GM21717 (cell line): Measurements from ENCODE around the gene IDH3A.

Experiments used
- ATAC-seq: cut with Tn5 transposase; IDR thresholded peaks from one replicate; pipeline ENCODE4 v1.9.1; 2021; ENCODE audit warnings: mild to moderate bottlenecking, moderate library complexity; ENCODE audit not compliant: unreplicated experiment

The IDH3A gene

GRCh38 chr15:78149068-78149804, at the start of gene IDH3A:
Gene IDH3A (plus strand): TSS chr15:78149362. CDS start chr15:78149404, 42 bp downstream.
- peak; percentile 76 for ATAC-seq

DNA sequence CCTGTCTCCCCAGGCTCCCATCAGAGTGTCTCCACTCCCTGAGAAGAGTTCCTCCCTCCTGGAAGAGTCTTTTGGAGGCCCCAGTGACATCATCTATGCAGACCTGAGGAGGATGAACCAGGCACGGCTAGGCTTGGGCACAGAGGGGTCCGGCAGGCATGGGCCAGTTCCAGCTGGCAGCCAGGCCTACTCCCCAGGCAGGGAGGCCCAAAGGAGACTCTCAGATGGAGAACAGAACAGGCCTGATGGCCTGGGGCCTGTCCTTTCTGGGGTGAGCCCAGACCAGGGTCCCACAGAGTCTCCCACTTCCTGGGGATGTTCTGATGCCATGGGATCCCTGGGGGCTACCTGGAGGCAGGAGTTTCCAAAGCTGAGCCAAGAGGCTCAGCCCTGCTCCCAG, 48.3 kb upstream of the IDH3A start:
- ATAC-seq, result no peak

GRCh38 chr15:78101423-78102105, 47.6 kb upstream of the IDH3A start:
- ATAC-seq, result no peak

DNA sequence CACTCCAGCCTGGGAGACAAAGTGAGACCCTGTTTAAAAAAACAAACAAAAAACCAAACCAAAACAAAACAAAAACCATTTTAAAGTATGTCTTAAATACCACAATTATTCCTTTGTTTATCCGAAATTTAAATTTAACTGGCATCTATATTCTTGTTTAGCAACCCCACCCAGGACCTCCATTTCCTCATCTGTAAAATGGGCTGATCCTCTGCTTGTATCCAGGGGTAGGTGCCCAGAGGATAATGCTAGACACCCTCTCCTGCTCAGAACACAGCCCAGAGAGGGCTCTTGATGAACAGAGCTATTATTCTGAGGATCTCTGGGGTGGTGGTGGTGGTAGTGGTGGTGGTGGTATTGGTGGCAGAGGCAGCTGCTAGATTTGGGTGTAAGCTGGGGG, 47.0 kb upstream of the IDH3A start:
- ATAC-seq, result no peak

- ATAC-seq, result no peak
Observed at GRCh38 chr15:78102741-78103140, 46.4 kb upstream of the IDH3A start.

DNA sequence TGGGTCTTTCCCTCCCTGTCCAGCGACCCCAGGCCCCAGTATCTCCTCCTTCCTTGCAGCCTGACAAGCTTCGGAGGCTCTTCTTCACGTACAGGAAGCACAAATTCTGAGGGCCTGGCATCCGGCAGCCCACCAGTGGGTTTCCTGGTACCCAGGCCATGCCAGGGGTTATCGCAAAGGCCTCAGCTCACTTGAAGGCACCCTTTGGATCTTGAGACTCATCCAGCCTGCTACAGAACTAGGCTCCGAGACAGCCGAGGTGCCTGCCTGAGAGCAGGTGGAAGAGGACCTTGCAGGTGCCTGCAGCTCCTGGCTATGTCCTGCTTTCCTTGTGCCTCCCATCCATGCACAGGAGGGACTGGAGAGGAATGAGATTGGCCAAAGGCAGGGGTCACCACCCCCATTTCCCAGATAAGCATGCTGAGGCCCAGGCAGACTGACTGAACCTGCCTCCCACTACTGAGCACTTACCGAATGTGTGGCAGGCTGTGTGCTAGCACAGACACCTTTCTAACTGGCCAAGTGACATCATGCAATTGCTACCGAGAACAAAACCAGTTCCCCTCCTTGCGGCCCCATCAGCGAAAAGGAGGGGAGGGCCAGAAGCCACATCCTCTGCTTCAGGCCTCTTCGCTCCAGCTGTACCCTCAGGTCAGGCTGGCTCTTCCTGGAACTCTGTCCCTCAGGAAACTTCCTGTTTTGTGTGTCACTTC, 45.6 kb upstream of the IDH3A start:
- peak; percentile 69 for ATAC-seq

- no peak for ATAC-seq
Observed at GRCh38 chr15:78104119-78104479, 45.1 kb upstream of the IDH3A start.

DNA sequence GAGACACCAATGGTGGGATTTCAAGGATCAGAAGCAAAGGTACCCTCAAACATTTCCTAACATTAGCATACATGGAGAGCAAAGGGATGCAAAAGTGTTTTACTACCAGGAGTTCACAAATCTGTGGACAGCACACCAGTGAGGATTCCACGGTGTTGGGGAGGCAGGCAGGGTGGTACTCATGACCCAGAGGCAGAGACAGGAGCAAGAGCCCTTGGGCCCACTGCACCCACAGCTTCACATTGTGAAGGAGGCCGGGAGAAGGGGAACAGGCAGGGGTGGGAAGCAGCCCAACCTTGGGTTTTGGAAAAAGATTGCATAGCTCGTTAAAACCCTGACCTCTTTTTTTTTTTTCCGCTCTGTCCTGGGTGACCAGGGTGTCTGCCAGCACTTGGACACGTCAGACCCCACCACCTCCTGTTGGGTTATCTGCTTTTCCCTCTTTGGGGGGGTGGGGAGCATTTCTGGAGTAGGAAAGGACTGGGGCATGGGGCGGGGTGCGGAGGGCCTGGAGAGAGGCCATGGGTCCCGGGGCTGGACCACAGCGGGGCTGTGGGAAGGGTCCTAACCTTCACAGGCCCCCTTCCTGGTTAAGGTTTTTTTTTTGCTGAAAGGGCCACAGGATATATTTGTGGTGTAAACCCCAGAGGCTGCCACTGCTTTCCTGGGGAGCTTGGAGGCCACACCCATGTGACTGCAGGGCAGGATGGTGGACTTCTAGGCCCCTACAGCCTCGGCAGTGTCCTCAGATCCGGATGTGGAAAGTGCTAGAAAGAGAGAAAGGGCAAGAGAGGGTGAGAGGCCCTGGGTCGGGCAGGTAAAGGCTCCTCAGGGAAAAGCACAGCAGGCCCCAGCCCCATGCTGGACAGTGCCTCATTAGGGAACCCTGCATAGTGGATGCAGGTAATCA, 44.3 kb upstream of the IDH3A start:
- ATAC-seq, result no peak

DNA sequence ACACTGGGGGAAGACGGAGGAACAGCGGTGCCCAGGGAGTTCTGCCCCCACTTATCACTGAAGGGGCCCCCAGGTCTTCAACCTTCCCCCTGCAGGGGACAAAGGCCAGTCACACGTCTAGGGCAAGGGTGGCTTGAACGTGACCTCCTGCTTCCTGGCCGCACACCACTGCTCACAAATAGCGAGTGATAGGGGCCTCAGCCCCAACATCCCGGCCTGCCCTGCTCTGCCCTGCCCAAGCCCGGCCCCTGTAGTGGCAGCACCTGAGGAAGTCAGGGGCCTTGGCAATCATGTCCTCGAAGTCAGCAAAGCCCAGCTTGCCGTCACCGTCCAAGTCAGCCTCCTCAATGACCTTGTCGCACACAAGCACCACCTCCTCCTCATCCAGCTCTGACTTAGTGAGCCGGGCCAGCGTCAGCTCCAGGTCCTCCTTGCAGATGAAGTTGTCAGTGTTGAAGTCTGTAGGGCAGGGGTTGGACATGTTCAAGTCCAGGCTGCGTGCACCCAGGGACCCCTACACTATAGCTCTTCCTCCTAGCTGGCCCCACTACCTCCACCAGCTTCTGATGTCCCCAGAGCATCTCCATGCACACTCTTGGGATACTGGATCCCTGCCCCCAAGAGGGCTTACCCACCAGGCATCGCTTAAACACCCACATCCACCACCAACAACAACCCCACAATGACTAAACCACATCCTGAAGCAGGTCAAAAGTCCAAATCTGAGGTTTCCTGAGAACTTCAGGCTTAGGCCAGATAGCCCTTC, 43.5 kb upstream of the IDH3A start:
- no peak for ATAC-seq

GRCh38 chr15:78107471-78107870, 41.7 kb upstream of the IDH3A start:
- no peak for ATAC-seq

DNA sequence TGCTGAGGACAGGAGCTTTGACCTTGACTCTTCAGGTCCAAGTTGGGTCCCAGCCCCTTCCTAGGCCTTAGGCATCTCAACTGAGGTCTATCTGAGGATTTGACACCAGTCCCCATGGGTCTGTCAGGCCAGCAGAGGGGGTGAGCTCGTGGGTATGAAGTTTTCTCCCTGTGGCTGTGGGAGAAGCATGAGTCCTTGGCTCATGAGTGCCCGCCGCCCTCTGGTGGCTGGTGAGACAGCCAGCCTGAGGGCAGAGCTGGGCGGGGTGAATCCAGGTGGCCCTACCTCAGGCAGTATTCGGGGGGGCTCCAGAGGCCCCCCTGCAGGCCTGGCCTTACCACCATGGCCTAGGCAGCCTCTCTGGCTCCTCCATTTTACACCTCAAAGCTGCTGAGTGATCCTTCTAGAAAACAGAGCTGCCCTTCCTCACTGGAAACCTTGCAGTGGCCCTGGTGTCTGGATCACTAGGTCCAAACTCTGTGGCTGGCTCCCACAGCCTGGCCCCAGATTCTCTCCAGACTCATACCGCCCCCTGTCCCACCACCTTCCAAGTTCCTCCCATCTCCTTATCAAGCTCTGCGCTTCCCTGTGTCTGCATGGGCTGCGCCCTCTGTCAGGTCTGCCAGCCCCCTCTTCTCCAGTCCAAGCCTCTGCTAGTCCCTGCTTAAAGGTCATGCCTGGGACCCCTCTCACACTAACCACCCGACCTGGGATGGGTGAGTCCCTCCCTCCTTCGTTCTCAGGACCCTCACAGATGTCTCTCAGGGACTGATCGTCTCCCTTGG, 40.7 kb upstream of the IDH3A start:
- no peak for ATAC-seq

GRCh38 chr15:78109156-78109555, 40.0 kb upstream of the IDH3A start:
- ATAC-seq, result no peak

- no peak for ATAC-seq
Observed at GRCh38 chr15:78110096-78110495, 39.1 kb upstream of the IDH3A start.

DNA sequence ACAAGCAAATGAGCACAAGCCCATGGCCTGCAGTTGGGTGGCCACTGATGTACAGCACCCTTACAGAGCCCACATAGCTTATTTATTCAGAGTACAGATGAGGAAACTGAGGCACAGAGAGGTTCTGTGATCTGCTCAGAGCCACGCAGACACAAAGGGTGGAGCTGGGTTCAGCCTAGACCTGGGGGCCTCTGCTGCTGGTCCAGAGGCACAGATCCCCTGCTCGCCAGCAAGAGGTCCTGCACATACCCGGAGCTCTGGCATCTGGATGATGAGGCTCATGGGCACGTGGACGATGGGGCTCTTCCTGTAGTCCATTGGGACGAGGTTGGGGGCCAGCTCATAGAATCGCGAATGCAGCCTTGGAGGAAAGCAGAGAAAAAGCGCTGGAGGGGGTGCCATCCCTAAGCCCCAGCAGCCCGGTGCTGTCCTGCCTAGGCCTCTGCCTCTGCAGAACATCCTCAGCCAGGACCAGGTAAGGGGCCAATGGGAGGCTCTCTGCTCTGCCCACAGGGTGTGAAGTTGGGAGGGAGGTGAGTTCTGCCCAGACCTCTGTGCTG, 38.2 kb upstream of the IDH3A start:
- ATAC-seq, result no peak

DNA sequence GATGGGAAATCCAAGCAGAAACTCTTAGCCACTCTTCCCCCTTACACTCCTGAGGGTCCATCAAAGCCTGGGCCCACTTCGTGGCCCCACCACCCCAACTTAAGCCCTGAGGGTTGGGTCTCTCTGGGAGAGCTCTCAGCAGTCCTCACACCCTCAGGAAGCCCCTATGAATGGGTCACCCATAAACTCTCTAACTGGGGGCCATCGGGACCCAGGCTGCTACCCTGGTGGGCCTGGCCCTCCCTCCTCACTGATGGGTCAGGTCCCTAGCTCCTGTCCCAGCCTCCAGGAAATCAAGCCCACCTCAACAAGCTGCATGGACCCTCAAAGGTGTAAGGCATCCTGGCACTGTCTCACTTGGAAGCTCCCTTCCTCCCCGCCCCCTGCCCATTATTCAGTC, 37.4 kb upstream of the IDH3A start:
- no peak for ATAC-seq

DNA sequence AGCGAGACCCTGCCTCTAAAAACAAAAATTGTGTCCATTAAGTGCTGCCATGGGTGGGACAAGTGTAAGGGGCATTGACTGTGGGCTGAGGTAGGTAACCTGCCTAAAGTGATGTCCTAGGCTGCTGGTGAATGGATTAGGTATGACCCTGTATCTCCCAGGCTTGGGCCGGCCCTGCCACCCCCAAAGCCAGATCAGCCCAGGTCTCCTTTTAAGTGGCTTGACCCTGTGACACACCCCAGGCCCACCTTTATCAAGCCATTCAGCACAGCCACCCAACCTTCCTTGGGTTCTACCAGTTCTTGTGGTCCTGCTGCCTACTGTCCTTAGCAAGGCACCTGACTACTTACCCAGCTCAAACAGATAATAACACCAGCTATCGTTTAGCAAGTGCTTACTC, 36.6 kb upstream of the IDH3A start:
- ATAC-seq, result no peak

GRCh38 chr15:78120523-78120922, 28.6 kb upstream of the IDH3A start:
- no peak for ATAC-seq

DNA sequence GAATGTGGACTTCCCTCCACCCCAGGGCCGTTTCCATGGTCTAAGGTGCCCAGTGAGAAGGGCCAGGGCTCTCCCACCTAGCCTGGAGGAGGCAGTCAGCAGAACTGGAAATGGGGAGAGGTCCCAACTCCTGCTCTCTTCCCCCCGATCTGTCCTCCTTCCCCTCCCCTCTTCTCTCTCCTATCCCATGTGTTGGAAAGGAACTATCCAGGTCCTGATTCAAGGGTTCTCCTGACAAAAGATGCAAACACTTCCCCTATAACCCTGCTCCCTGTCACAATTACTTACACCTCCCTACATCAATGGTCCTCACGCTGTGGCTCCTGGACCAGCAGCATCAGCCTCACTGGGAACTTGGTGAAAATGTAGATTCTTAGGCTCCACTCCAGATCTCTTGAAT, 23.9 kb upstream of the IDH3A start:
- ATAC-seq, result no peak

GRCh38 chr15:78127882-78128281, 21.3 kb upstream of the IDH3A start:
- ATAC-seq, result no peak
